ENCODE results near the gene ANKFN1. TPM values are rescaled to one million over a fixed set of nuclear protein-coding genes. Genes with fewer than 3 reads are reported as not detected.

The ANKFN1 gene
- total RNA-seq, 1 experiment from 2014 or later, result not detected

GRCh38 chr17:56114469-56114868, 38.8 kb upstream of the ANKFN1 start:
- in situ Hi-C loops (cut with HindIII; ENCODE audit: low pct_unique_long_range_greater_than_20kb, low sequenced_read_pairs) (no loop called here), intact Hi-C loops (cut with micrococcal nuclease; ENCODE audit: unreplicated experiment) (no loop called here)
- no peak for DNase-seq (ENCODE audit: low read depth, low spot score)
- H3K9me3 ChIP-seq (ENCODE audit: control insufficient read depth, insufficient read depth, low read depth, low read length), result no peaks in the 10 kb centered on the region
- no peak overlapping the region for H3K27ac ChIP-seq (ENCODE audit: low read length)
- H3K27me3 ChIP-seq (ENCODE audit: control insufficient read depth, insufficient read depth, low read length), result no peaks in the 10 kb centered on the region
- ChIA-PET POLR2A (no interaction called here), CTCF (interaction anchor here (0.6 kb wide), 1 partner anchor 11 kb away, joined by 3 read pairs; no protein-coding TSS in a partner anchor)
- no TSS peak for BruUV-seq (replicated peaks)
- no peaks in the 10 kb centered on the region for H3K36me3 ChIP-seq (ENCODE audit: control insufficient read depth, insufficient read depth, low read length)
- H3K4me1 ChIP-seq (ENCODE audit: control insufficient read depth, insufficient read depth, low read length), result no peaks in the 10 kb centered on the region
- H3K4me3 ChIP-seq (ENCODE audit: low read depth in 2 of 2, low read length in 2 of 2), result no peak overlapping the region
- no peak for ATAC-seq
- TF ChIP-seq POLR2AphosphoS5 (IDR thresholded peaks at IDR 0.05; ENCODE audit: low read depth, low read length), result no peak
- no peak for TF ChIP-seq SIN3A (IDR thresholded peaks at IDR 0.05; ENCODE audit: borderline replicate concordance, insufficient read depth, low read depth, low read length)
- no peak for TF ChIP-seq TCF7L2 (IDR thresholded peaks at IDR 0.05; ENCODE audit: low read depth, low read length)
- TF ChIP-seq REST (IDR thresholded peaks at IDR 0.05; ENCODE audit: insufficient read depth in 1 of 2, low read depth in 2 of 2, low read length in 1 of 2), result no peak
- TF ChIP-seq, protein P1, sequence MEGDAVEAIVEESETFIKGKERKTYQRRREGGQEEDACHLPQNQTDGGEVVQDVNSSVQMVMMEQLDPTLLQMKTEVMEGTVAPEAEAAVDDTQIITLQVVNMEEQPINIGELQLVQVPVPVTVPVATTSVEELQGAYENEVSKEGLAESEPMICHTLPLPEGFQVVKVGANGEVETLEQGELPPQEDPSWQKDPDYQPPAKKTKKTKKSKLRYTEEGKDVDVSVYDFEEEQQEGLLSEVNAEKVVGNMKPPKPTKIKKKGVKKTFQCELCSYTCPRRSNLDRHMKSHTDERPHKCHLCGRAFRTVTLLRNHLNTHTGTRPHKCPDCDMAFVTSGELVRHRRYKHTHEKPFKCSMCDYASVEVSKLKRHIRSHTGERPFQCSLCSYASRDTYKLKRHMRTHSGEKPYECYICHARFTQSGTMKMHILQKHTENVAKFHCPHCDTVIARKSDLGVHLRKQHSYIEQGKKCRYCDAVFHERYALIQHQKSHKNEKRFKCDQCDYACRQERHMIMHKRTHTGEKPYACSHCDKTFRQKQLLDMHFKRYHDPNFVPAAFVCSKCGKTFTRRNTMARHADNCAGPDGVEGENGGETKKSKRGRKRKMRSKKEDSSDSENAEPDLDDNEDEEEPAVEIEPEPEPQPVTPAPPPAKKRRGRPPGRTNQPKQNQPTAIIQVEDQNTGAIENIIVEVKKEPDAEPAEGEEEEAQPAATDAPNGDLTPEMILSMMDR (IDR thresholded peaks at IDR 0.05), result no peak

DNA sequence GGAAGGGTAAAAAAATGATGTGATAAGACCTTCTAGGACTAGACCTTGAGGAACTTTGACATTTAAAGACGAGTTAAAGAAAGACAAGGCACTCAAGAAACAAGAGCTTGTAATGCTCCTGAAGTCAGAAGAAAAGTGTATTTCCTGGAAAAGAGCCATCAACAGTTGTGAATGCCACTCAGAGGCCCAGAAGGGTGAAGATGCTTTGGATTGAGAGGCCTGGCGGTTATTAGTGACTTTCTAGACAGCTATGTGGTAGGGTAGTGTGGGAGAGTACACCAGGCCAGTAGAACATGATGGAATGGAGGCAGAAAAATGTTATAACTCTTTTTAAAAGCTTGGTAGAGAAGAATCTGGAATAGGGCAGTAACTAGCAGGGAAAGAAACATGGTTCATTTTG, 34.1 kb upstream of the ANKFN1 start:
- ChIA-PET POLR2A (no interaction called here), CTCF (no interaction called here)
- in situ Hi-C loops (cut with HindIII; ENCODE audit: low pct_unique_long_range_greater_than_20kb, low sequenced_read_pairs) (no loop called here), intact Hi-C loops (cut with micrococcal nuclease; ENCODE audit: unreplicated experiment) (no loop called here)
- Histone ChIP-seq H3K9me3 (ENCODE audit: control insufficient read depth, insufficient read depth, low read depth, low read length) (no peaks in the 10 kb centered on the region), H3K27ac (ENCODE audit: low read length) (no peak overlapping the region), H3K4me1 (ENCODE audit: control insufficient read depth, insufficient read depth, low read length) (no peaks in the 10 kb centered on the region), H3K36me3 (ENCODE audit: control insufficient read depth, insufficient read depth, low read length) (no peaks in the 10 kb centered on the region), H3K4me3 (ENCODE audit: low read depth in 2 of 2, low read length in 2 of 2) (no peak overlapping the region), H3K27me3 (ENCODE audit: control insufficient read depth, insufficient read depth, low read length) (no peaks in the 10 kb centered on the region)
- ATAC-seq, result no peak
- TF ChIP-seq POLR2AphosphoS5 (IDR thresholded peaks at IDR 0.05; ENCODE audit: low read depth, low read length) (no peak), TCF7L2 (IDR thresholded peaks at IDR 0.05; ENCODE audit: low read depth, low read length) (no peak), REST (IDR thresholded peaks at IDR 0.05; ENCODE audit: insufficient read depth in 1 of 2, low read depth in 2 of 2, low read length in 1 of 2) (no peak), SIN3A (IDR thresholded peaks at IDR 0.05; ENCODE audit: borderline replicate concordance, insufficient read depth, low read depth, low read length) (no peak)
- TF ChIP-seq, protein P1 (IDR thresholded peaks at IDR 0.05), result no peak
- BruUV-seq (replicated peaks), result no TSS peak
- DNase-seq (ENCODE audit: low read depth, low spot score), result no peak
